WTC11 (cell line): ENCODE data around the gene GNRH2. TPM values are rescaled to one million over a fixed set of nuclear protein-coding genes. Genes with fewer than 3 reads are reported as not detected.

Experiments used
- ATAC-seq: fragments of 200-7000 bp; cut with Tn5 transposase; 2 replicates; pipeline ENCODE4 v1.10.0; 2021; ENCODE audit warnings: mild to moderate bottlenecking, moderate library complexity
- CTCF ChIA-PET: fragments of 300-600 bp; sonication (Branson Sonifier 250); formaldehyde crosslinking; loops from one replicate; lab custom pipeline; 2021; ENCODE audit warnings: antibody characterized with exemption; lab: Charles Lee
- POLR2A ChIA-PET: fragments of 350-600 bp; sonication (Branson Sonifier 250); formaldehyde crosslinking; loops from one replicate; lab custom pipeline; 2021; ENCODE audit warnings: antibody characterized with exemption; lab: Charles Lee
- DNase-seq: peaks from one replicate; pipeline ENCODE4 v3.0.0; 2021; ENCODE audit warnings: low spot score
- H3K27ac Mint-ChIP-seq: 2 replicates; pipeline ENCODE4 v1.8.0; 2021; ENCODE audit warnings: mixed read lengths
- H3K27me3 Mint-ChIP-seq: 2 replicates; pipeline ENCODE4 v1.8.0; 2021; ENCODE audit warnings: low read depth, mild to moderate bottlenecking, moderate library complexity, mixed read lengths
- H3K36me3 Mint-ChIP-seq: 2 replicates; pipeline ENCODE4 v1.8.0; 2021; ENCODE audit warnings: mixed read lengths
- H3K4me1 Mint-ChIP-seq: 2 replicates; pipeline ENCODE4 v1.8.0; 2022; ENCODE audit warnings: mixed read lengths
- H3K4me3 Mint-ChIP-seq: 2 replicates; pipeline ENCODE4 v1.8.0; 2021; ENCODE audit warnings: mild to moderate bottlenecking, moderate library complexity, mixed read lengths
- H3K9me3 Mint-ChIP-seq: 2 replicates; pipeline ENCODE4 v1.8.0; 2021; ENCODE audit warnings: mixed read lengths
- ATF1 ChIP-seq: sonication (generic); formaldehyde crosslinking; IDR thresholded peaks from 2 replicates; pipeline ENCODE4 v1.8.1; 2023; ENCODE audit warnings: mild to moderate bottlenecking, moderate library complexity, missing genetic modification reagents
- ATF3 ChIP-seq: sonication (generic); formaldehyde crosslinking; conservative IDR thresholded peaks from 2 replicates; pipeline ENCODE4 v1.8.1; 2022; ENCODE audit warnings: mild to moderate bottlenecking, missing genetic modification reagents
- CBFB ChIP-seq: sonication (generic); formaldehyde crosslinking; IDR thresholded peaks from 2 replicates; pipeline ENCODE4 v1.8.1; 2022; ENCODE audit warnings: mild to moderate bottlenecking, low read depth, missing genetic modification reagents
- E2F4 ChIP-seq: sonication (generic); formaldehyde crosslinking; IDR thresholded peaks from 2 replicates; pipeline ENCODE4 v1.8.1; 2022; ENCODE audit warnings: low read depth, mild to moderate bottlenecking, moderate library complexity, missing genetic modification reagents, borderline replicate concordance
- GTF2I ChIP-seq: fragments of 250-450 bp; sonication (Bioruptor Pico); conservative IDR thresholded peaks from 2 replicates; pipeline ENCODE4 v1.4.0; 2021; ENCODE audit warnings: mild to moderate bottlenecking
- KAT7 ChIP-seq: sonication (generic); formaldehyde crosslinking; IDR thresholded peaks from 2 replicates; pipeline ENCODE4 v1.8.1; 2023; ENCODE audit warnings: missing genetic modification reagents, mild to moderate bottlenecking, borderline replicate concordance
- MAX ChIP-seq: sonication (generic); formaldehyde crosslinking; IDR thresholded peaks from 2 replicates; pipeline ENCODE4 v1.8.0; 2022; ENCODE audit warnings: mild to moderate bottlenecking, missing genetic modification reagents
- MLX ChIP-seq: sonication (generic); formaldehyde crosslinking; IDR thresholded peaks from 2 replicates; pipeline ENCODE4 v1.8.1; 2023; ENCODE audit warnings: mild to moderate bottlenecking, missing genetic modification reagents, moderate library complexity
- NFATC4 ChIP-seq: fragments of 250-450 bp; sonication (Bioruptor Pico); IDR thresholded peaks from 2 replicates; pipeline ENCODE4 v1.9.0; 2021; ENCODE audit warnings: mild to moderate bottlenecking
- NFYB ChIP-seq: sonication (generic); formaldehyde crosslinking; conservative IDR thresholded peaks from 2 replicates; pipeline ENCODE4 v1.8.0; 2022; ENCODE audit warnings: low read depth, missing genetic modification reagents
- NR1H2 ChIP-seq: sonication (generic); formaldehyde crosslinking; IDR thresholded peaks from 2 replicates; pipeline ENCODE4 v1.9.0; 2021; ENCODE audit warnings: mild to moderate bottlenecking, moderate library complexity, missing genetic modification reagents
- NR2C2 ChIP-seq: sonication (generic); formaldehyde crosslinking; IDR thresholded peaks from 2 replicates; pipeline ENCODE4 v1.8.0; 2022; ENCODE audit warnings: mild to moderate bottlenecking, missing genetic modification reagents
- PREB ChIP-seq: sonication (generic); formaldehyde crosslinking; IDR thresholded peaks from 2 replicates; pipeline ENCODE4 v1.8.1; 2022; ENCODE audit warnings: mild to moderate bottlenecking, missing genetic modification reagents, moderate library complexity, borderline replicate concordance
- STAT6 ChIP-seq: sonication (generic); formaldehyde crosslinking; conservative IDR thresholded peaks from 2 replicates; pipeline ENCODE4 v1.8.1; 2023; ENCODE audit warnings: mild to moderate bottlenecking, low read depth, missing genetic modification reagents, moderate library complexity
- ZNF281 ChIP-seq: sonication (generic); formaldehyde crosslinking; IDR thresholded peaks from 2 replicates; pipeline ENCODE4 v1.8.0; 2023; ENCODE audit warnings: mild to moderate bottlenecking, missing genetic modification reagents
- ZNF317 ChIP-seq: sonication (generic); formaldehyde crosslinking; IDR thresholded peaks from 2 replicates; pipeline ENCODE4 v1.8.1; 2023; ENCODE audit warnings: low read depth, mild to moderate bottlenecking, moderate library complexity, missing genetic modification reagents, borderline replicate concordance
- ZNF423 ChIP-seq: fragments of 250-450 bp; sonication (Bioruptor Pico); IDR thresholded peaks from 2 replicates; pipeline ENCODE4 v2.1.2; 2022; ENCODE audit warnings: mild to moderate bottlenecking, moderate library complexity
- ZNF532 ChIP-seq: fragments of 250-450 bp; sonication (Bioruptor Pico); IDR thresholded peaks from 2 replicates; pipeline ENCODE4 v1.9.0; 2021; ENCODE audit warnings: mild to moderate bottlenecking, borderline replicate concordance
- total RNA-seq: library from RNA; stranded (reverse); gene quantifications from 3 replicates; pipeline ENCODE4 v1.2.3, GENCODE V29; 2021

Gene GNRH2
- total RNA-seq, 1 experiment from 2014 or later: 1.1 TPM

- ChIA-PET POLR2A (interaction anchor here (0.8 to 1.0 kb wide), 2 partner anchors 283 to 361 kb away, joined by 3 read pairs; no protein-coding TSS in a partner anchor), CTCF (interaction anchor here (0.7 kb wide), 1 partner anchor 69 kb away, joined by 4 read pairs; no protein-coding TSS in a partner anchor)
- Mint-ChIP-seq H3K9me3 (no peaks in the 10 kb centered on the region), H3K4me3 (peak overlapping the region; percentile 80), H3K4me1 (peaks cover 21% of the 10 kb centered on the region), H3K27me3 (no peaks in the 10 kb centered on the region), H3K27ac (peak overlapping the region; percentile 49), H3K36me3 (peaks cover 27% of the 10 kb centered on the region)
- DNase-seq (no peak), ATAC-seq (peak; percentile 12)
- no peak for TF ChIP-seq ZNF317 (CRISPR knock-in tag)
- TF ChIP-seq PREB (CRISPR knock-in tag): no peak; the same call in 1 of the 2 replicates
- no peak for TF ChIP-seq STAT6 (CRISPR knock-in tag)
- no peak for TF ChIP-seq ZNF281 (CRISPR knock-in tag)
- no peak for TF ChIP-seq ZNF532
- TF ChIP-seq KAT7 (CRISPR knock-in tag): 0 out of 2 replicates have a peak, but pooled peaks have one; percentile 26
- no peak for TF ChIP-seq CBFB
- no peak for TF ChIP-seq GTF2I (CRISPR knock-in tag)
- TF ChIP-seq ZNF423 (CRISPR knock-in tag): no peak
- no peak for TF ChIP-seq ATF3 (CRISPR knock-in tag)
- no peak for TF ChIP-seq E2F4
- TF ChIP-seq ATF1: no peak
- TF ChIP-seq NR2C2 (CRISPR knock-in tag): no peak
- TF ChIP-seq NFYB: 0 out of 2 replicates have a peak, but pooled peaks have one; percentile 26
- no peak for TF ChIP-seq MLX
- no peak for TF ChIP-seq NFATC4 (CRISPR knock-in tag)
- no peak for TF ChIP-seq MAX (CRISPR knock-in tag)
- no peak for TF ChIP-seq NR1H2 (CRISPR knock-in tag)
These were observed 3.4 kb downstream of the GNRH2 start for GRCh38 chr20:3046677-3047462.
